ENCODE results near the gene TRAPPC14.

- no peak for TF ChIP-seq PKNOX1 (IDR thresholded peaks at IDR 0.05)
- TF ChIP-seq CTBP1 (IDR thresholded peaks at IDR 0.05; ENCODE audit: borderline replicate concordance) = no peak
- no peak for TF ChIP-seq FOXM1 (IDR thresholded peaks at IDR 0.05; ENCODE audit: borderline replicate concordance)
- no peak for TF ChIP-seq LEF1 (IDR thresholded peaks at IDR 0.05; ENCODE audit: borderline replicate concordance)
- no peak for TF ChIP-seq ARNT (IDR thresholded peaks at IDR 0.05)
- no peak for TF ChIP-seq SP1 (IDR thresholded peaks at IDR 0.05)
- TF ChIP-seq SUZ12 (IDR thresholded peaks at IDR 0.05) = no peak
- no peak for TF ChIP-seq ZNF384 (IDR thresholded peaks at IDR 0.05)
Observed at GRCh38 chr7:100159099-100159623, 638 bp upstream of the TRAPPC14 start.
